ENCODE data around the gene CSPG4.
"Not testable (repeated sequence)": the region's sequence is repeated elsewhere in the genome, so short reads cannot be mapped to it uniquely, and the experiment has no call there.

Gene CSPG4

GRCh38 chr15:75689429-75689828 lies 23.2 kb downstream of the CSPG4 start:
- in situ Hi-C loops (cut with MboI; ENCODE audit: low sequenced_read_pairs), result not testable (repeated sequence)

- in situ Hi-C loops (cut with MboI; ENCODE audit: low sequenced_read_pairs), result no loop called here
Observed at GRCh38 chr15:75688831-75689230, 23.8 kb downstream of the CSPG4 start.

GRCh38 chr15:75688278-75688557 lies 24.4 kb downstream of the CSPG4 start:
- in situ Hi-C loops (cut with MboI; ENCODE audit: low sequenced_read_pairs), result no loop called here

GRCh38 chr15:75687486-75688277 lies 25.0 kb downstream of the CSPG4 start:
- in situ Hi-C loops (cut with MboI; ENCODE audit: low sequenced_read_pairs), result no loop called here

- in situ Hi-C loops (cut with MboI; ENCODE audit: low sequenced_read_pairs), result not testable (repeated sequence)
Observed at GRCh38 chr15:75686212-75686642, 26.4 kb downstream of the CSPG4 start.

- in situ Hi-C loops (cut with MboI; ENCODE audit: low sequenced_read_pairs), result no loop called here
Observed at GRCh38 chr15:75685195-75685594, 27.5 kb downstream of the CSPG4 start.

GRCh38 chr15:75684648-75685047 lies 28.0 kb downstream of the CSPG4 start:
- in situ Hi-C loops (cut with MboI; ENCODE audit: low sequenced_read_pairs), result no loop called here

GRCh38 chr15:75683646-75684312 lies 28.9 kb downstream of the CSPG4 start:
- in situ Hi-C loops (cut with MboI; ENCODE audit: low sequenced_read_pairs), result not testable (repeated sequence)

GRCh38 chr15:75682181-75683135 lies 30.2 kb downstream of the CSPG4 start:
- in situ Hi-C loops (cut with MboI; ENCODE audit: low sequenced_read_pairs), result no loop called here

GRCh38 chr15:75680007-75680789 lies 32.5 kb downstream of the CSPG4 start:
- in situ Hi-C loops (cut with MboI; ENCODE audit: low sequenced_read_pairs), result no loop called here

- in situ Hi-C loops (cut with MboI; ENCODE audit: low sequenced_read_pairs), result not testable (repeated sequence)
Observed at GRCh38 chr15:75678324-75678690, 34.3 kb downstream of the CSPG4 start.

- in situ Hi-C loops (cut with MboI; ENCODE audit: low sequenced_read_pairs), result no loop called here
Observed at GRCh38 chr15:75677465-75678323, 35.0 kb downstream of the CSPG4 start.

- in situ Hi-C loops (cut with MboI; ENCODE audit: low sequenced_read_pairs), result no loop called here
Observed at GRCh38 chr15:75676688-75677464, 35.8 kb downstream of the CSPG4 start.

- in situ Hi-C loops (cut with MboI; ENCODE audit: low sequenced_read_pairs), result no loop called here
Observed at GRCh38 chr15:75675579-75676404, 36.9 kb downstream of the CSPG4 start.

- in situ Hi-C loops (cut with MboI; ENCODE audit: low sequenced_read_pairs), result no loop called here
Observed at GRCh38 chr15:75674366-75674765, 38.3 kb downstream of the CSPG4 start.

GRCh38 chr15:75673426-75674235 lies 39.0 kb downstream of the CSPG4 start:
- in situ Hi-C loops (cut with MboI; ENCODE audit: low sequenced_read_pairs), result no loop called here

Data from HL-60/S4 treated with phorbol 12-myristate 13-acetate at 8.2 ng/mL for 4 days and 3 days (cell line).